ENCODE results near the gene UGGT1.

DNA sequence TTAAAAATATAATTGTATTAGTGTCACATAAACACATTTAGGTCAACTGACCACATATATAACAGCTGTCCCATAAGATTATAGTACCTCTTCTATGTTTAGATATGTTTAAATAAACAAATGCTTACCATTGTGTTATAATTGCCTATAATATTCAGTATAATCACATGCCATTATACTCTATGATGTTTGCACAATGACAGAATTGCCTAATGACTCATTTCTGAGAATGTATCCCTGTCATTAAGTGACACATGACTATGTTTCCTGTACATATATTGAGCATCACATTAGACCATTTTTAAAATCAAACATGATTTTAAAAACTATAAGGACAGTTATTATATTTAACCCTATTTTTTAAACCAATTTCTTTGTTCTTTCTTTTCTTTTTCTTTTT is 137.9 kb downstream of the UGGT1 start:
- TF ChIP-seq, protein P1, sequence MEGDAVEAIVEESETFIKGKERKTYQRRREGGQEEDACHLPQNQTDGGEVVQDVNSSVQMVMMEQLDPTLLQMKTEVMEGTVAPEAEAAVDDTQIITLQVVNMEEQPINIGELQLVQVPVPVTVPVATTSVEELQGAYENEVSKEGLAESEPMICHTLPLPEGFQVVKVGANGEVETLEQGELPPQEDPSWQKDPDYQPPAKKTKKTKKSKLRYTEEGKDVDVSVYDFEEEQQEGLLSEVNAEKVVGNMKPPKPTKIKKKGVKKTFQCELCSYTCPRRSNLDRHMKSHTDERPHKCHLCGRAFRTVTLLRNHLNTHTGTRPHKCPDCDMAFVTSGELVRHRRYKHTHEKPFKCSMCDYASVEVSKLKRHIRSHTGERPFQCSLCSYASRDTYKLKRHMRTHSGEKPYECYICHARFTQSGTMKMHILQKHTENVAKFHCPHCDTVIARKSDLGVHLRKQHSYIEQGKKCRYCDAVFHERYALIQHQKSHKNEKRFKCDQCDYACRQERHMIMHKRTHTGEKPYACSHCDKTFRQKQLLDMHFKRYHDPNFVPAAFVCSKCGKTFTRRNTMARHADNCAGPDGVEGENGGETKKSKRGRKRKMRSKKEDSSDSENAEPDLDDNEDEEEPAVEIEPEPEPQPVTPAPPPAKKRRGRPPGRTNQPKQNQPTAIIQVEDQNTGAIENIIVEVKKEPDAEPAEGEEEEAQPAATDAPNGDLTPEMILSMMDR (IDR thresholded peaks at IDR 0.05), result no peak
- no peak for TF ChIP-seq POLR2A (IDR thresholded peaks at IDR 0.05)
